Activated CD4-positive, alpha-beta T cell treated with anti-CD3 and anti-CD28 coated beads, Interleukin-2, amount 50 U/mL, for 1 hour (primary cell): ENCODE results near the gene INSM1.

ENCODE experiments used
- DNase-seq: peaks from one replicate; pipeline ENCODE4 v3.0.0-alpha.2; 2020

INSM1 gene

DNA sequence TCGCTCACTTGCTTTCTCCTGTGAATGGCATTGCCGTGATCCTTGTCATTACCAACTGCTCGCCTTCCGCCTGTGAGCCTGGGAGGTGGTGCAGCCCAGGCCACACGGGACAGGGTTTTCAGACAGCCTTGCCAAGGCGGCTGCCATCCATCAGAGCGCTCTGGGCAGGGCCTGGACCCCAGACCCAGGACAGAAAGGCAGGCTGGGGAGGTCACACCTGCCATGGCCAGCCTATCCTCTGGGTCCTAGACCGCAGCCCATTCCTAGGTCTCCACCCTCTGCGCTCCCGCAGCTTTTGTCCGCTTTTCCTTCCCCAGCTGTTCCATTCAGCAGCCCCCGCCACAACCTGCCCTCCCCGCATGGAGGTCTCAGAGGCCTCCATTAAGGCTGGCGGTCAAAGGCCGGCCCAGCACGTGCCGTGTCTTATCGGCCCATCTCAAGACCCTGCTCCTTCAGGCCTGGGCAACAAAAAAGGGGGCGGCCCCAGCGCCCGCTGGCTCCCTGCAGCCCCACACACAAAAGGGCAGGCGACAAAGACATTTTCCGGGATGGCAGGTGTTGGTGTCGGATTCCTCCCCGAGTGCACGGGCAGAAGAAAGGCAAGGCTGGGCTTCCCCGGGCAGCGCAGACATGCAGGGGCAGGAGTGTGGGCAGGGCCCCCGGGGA, 28.1 kb downstream of the INSM1 start:
- no peak for DNase-seq

DNA sequence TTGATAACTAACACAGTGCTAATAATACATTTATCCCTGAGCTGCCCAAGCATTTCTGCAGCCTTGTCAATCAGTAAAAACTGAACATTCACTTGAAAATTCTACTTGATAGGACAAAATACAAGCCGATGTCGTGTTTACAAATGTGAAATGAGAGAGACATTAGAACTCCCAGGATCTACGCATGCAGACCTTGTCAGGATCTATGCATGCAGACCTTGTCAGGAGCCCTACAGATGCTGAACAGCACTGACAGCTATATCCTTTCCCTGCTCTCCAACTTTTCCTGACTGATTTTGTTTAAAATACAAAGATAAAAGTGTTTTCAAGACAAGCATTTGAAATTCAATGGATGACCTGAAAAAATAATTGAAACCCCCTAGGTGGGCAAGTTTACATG, 28.9 kb downstream of the INSM1 start:
- DNase-seq, result no peak

DNA sequence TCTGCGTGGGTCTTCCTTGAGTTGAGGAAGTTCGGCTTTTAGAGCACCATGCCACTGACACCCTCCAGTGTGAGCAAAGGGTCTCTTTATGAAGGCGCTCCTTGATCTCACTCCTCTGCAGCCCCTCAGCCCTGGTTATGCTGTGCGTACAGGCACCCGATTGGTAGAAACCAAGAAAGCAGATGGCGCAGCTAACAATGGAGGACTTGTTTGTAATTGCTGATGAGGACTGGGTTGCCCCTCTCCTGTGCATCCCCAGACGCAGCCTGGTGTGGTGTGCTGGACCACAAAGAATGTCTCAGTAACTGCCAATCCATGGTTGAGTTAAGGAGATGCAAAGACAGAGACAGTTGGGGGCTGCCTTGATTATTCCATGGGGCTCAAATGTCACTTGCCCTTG, 30.2 kb downstream of the INSM1 start:
- DNase-seq, result no peak

DNA sequence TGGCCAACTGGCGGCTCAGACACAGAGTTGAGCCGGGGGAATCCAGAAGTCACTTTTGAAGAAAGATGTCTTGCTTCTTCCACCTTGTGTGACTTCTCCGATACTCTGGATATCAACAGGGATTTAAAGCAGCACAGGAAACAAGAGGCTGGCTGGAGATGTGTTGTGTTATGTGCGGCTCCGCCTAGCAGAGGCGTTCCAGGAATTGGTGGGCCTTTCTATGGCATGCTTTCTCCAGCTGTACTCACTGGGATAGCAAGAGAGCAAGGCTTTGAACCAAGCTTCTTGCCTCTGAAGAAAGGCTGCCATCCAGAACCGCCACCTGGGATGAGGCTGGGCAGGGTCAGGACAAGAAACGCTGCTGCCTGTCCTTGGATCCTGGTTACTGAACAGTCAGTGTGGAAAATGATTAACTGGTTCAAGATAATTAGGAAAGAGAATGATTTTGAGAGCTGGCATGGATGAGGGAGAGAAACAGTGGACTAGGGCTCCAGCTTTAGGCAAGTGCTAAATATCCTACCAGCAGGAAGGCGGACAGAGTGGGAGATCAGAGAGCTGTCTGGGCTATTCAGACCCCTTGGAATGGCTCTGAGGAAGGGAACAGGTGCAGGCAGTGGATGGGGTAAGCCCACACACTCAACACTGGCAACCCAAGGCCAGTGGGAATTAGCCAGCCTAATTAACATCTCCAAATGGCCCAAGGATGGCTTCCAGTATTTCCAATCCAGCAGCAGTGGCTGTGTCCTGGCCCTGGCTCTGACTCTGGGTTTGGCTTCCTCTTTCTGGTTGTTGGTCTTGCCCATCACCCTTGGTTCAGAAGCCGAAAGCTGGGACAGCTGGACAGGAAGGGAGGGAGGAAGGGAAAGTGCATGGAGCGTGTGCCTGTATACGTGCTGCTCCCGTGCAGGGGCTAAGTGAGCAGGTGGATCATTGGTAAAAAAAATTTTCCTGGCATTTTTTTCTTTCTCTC, 31.9 kb downstream of the INSM1 start:
- no peak for DNase-seq

DNA sequence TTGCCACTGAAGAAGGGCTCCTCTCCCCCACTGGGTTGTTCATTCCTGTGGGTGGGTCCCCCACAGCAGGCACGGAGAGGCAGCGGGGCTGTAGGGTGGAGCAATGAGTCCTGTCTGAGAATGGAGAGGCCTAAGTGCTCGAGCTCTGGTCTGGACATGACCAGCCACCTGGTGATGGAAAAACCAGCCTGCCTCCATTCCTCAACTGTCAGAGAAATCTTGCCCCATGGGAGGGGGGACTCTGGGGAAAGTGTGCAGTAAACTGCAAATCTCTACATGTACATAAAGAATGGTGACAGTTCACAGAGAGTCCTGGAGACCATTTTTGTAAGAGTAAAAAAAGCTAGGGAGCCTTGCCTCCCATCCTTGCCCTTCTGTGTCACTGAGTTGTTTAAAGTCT, 34.1 kb downstream of the INSM1 start:
- no peak for DNase-seq

DNA sequence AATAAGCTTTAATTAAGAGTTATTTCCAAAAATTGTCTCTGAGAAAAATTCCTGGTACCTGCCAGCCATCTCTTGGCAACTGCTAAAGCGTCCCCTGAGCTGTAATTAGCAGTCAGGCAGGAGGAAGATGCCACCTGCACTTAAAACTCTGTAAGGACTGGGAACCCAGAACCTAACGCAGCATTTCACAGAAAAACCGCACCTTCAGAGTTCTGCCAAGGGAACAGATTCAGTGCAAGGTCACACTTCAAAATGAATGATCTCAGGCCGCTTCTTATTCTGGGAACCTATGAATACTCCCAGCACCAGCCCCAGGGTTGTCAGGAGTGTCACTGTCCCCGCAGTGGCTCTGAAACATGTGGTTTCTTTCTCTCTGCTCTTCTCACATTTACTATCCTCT, 36.7 kb downstream of the INSM1 start:
- no peak for DNase-seq

DNA sequence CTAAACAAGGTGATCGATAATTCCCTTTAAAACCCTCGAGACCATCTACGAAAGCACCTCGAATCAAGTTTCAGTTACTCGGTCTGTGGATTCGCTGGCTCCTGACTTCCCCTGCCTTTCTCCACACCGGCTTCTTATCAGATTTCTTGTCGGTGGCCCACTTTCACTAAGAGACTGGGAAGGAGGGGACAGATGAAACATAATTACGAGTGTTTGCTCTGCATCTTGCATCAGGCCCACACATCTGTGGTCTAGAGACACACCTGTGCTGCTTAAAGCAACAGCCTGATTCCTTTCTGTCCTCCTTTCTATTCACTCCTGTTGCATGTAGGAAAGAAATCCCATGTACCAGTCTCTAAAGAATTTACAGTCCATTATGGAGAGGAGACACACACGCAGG, 37.7 kb downstream of the INSM1 start:
- no peak for DNase-seq

DNA sequence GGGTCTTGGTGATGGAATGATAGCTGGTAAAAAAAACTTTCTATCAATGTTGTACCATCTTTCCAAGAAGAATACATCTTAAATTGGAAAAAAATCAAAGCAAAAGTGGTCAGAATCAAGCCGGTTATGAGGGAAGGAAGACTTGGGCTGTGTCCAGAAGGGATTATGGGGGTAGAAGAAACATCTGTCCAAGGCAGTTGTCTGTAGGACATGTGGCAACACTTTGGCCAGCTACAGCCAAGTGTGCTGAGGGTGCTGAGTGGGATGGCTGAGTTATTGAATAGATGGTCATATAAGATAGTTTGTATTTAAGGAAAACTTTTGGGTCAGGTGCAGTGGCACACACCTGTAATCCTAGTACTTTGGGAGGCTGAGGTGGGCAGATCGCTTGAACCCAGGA, 38.4 kb downstream of the INSM1 start:
- DNase-seq, result no peak

DNA sequence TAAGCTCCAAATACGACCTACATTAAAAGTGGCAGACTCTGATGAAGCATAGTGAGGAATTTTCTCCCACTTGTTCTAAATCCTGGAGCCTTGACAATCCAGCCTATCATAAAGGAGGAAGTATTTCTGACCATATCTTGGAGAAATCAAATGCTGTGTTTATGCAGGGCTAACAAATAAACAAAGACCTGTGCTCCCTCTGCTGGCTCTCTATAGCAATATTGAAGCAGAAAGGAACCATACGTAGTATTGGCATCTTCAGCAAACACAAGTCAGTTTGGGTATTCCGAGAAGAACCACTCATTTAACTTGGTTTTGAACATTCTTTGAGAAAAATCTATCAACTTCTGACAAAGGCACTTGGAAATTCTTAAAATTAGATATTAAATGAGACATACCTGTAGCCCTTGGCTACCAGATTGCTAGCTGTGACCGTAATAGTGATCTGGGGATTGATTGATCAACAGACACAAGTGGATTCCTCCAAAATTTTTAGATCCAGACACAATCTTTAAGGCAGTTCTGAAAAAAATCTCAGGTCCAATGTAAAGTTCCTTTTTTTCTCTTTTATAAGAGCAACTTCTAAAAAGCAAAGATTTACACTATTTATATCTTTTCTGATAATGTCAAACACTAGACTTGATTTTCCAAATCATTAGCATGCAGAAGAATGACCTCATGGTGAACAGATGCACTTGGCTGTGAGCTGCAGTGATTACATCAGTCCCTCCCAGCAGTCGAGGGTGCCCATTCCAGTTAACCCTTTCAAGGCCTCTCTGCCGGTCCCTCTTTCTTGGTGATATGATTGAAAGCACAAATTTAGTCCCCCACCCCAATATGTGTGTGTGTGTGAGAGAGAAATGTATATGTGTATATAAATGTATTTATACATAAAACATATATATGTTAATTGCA, 40.2 kb downstream of the INSM1 start:
- no peak for DNase-seq

DNA sequence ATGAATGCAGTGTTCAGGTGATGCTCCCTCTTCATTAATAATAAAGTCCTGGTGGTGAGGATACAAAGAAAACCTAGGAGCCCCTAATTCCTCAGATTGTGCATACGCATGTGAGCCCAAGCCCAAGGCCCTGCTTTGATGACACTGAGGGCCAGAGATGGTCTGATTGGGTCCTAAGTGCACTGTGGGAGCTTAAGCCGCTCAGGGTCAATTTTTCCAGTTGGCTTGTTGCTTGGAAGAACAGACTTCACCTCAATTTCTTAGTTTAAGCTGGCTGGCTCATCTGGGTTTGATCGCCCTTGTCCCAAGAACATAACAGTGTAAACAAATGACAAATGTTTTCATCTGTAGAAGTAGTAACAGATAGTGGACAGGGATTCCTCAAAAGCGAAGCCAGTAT, 41.4 kb downstream of the INSM1 start:
- DNase-seq, result no peak

DNA sequence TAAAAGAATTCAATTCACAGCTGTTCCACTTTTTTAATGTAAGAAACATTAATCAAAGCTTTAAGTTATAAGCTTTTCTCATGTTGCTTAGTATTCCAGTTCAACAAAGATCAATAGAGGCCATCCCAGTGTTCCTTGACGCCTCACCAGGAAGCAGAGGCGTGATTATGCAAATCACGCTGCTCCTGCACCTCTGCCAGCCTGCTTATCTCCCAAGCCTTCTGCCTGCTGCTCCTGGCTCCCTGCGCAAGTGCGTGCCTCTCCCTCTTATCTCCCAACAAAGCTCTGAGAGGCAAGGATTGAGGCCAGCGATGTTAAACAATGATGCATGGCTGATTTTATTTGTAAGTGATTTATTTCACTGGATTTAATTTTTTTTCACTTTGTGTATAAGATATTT, 42.8 kb downstream of the INSM1 start:
- DNase-seq, result no peak

DNA sequence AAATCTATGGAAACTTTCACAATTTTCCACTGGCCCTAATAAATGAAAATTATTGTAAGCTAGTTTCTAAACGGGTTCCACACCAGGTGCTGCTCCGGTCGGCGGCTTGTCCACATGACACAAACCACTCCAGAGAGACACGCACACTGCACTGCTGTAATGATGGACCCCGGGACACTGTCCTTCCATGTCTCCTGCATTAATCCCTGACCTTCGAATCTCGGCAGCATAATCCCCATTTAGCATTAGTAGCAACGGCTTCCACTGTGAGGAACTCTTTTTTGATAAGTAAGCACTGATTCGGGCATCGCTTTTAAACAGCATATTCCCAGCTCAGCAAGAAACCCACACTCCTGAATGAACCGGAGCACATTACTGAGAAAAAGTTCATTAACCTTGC, 43.5 kb downstream of the INSM1 start:
- DNase-seq, result no peak

DNA sequence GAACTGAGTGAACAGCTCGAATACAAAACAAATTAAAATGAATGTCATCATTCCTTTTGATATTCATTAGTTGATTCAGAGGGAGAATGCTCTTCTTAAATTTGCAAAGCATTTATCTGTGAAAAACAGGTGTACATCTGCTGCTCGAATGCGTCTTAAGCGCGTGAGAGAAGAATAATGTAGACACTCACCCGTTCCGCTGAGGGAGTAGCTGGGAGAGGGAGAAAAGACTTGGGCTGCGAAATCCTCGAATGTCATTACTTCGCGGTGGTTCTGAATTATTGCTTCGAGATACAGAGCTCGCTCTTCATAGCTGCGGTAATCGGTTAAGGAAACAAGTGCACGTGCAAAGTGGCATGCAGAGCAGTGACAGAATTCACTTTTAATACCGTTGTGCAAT, 43.9 kb downstream of the INSM1 start:
- no peak for DNase-seq

DNA sequence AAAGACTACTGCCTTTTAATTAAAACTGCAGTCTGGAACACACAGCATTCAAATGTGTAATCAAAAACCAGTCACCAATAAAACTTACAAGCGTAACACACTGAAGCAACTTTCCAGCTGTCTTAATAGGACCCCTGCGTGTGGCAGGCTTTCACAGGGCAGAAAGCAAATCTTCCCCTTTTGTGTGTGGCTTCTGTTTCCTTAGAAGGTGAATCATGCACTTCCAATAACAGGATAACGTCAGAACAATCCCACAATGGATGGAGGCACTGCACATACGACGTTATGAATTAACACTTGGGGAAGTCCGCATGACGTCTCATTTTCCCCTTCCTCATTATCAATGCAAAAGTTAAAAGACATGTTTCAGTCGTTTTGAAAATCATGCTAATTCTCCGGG, 44.8 kb downstream of the INSM1 start:
- no peak for DNase-seq

DNA sequence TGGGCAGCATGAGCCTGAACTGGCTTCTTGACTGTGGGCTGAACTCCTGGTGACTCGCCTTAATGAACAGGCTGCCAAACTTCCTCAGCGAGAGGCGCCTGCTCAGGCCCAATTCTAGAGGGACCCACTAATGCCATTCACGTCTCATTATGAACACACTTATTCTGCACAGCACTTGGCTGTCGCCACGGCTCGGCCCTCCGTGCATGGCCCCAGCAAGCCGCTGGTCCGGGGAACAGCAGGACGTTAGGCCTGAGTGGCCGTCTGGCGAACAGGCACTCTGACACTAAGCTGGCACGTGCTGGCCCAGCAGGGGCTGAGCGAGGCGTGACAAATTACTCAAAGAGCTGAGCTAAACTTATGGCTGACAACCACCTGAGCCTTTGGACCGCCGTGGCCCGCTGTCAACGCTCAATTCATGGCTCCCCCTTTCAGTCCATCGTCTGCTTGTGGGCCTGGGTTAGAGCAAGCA, 45.9 kb downstream of the INSM1 start:
- DNase-seq, result no peak

DNA sequence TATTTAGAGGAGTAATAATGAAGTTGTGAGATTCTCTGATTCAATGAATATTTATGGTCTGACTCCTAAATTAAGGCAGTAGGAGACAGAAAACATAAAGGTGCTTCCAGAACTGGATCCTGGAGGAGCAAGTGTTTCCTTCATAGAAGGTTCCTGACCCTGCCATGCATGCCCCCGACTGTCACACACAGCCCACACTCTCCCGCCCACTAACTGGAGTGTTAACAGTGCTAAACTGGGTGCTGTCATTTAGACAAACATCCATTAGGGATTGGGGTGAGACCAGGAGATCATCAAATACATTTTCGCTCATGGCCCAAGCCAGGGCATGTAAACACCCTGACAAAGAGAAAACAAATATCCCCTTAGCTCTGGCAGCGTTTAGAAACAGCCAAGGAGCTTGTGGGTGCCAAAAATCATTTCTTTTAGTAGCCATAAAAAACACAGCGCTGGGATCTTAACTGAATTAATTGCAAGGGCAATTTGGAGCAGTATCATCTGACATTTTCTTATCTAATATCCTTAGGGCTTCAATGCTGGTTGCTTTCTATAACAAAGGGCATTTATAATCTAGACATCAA, 46.8 kb downstream of the INSM1 start:
- DNase-seq, result no peak

DNA sequence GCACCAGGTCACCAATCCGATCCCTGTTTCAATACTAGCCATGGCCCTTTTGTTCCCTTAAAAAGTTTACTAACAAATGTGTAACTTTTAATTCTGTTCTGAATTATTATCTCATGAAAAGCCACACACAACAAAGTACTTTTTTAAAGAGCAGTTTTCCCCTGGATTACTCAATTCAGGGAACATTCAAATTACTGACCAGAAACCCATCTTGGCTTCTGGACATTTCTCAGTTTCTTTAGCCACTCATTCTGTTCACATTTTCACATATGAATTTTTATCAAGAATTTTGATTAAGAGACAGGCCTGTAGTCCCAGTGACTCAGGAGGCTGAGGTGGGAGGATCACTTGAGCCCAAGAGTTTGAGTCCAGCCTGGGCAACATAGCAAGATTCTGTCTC, 47.4 kb downstream of the INSM1 start:
- no peak for DNase-seq

DNA sequence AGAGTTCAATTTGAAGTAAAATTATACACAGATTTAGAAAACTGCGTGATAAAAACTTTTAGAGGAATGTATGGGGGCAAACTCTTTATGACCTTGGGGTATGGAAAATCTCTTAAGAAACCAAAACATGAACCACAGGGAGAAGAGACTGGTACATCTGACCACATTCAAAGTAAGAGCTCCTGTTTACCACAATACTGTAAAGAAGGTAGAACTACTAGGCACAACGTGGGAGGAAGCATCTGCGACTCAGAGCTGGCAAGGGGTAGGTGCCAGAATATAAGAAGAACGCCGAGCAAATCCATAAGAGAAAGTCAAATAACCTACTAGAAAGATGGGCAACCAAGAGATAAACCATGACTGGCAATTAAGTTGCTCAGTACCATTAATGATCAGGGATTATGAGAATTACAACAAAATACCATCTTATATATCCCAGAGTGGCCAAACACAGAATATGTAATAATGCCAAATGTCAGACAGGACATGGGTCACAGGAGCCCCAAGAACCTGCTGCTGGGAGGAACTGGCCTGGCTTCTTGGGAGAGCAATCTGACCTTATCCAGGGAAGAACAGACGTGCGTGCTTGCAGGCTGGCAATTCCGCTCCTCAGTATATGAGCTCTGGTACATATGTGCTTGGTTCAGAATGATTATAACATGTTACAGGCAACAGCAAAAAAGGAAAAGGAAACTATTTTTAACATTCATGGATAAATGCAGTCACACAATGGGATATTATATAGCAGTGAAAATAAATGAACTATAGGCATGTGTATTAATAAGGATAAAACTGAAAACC, 50.2 kb downstream of the INSM1 start:
- no peak for DNase-seq
